NCI-H82 (cell line): ENCODE results near the gene CFAP70.

Experiments used
- DNase-seq: peaks from one replicate; lab custom pipeline; 2025; lab: John Stamatoyannopoulos, UW

CFAP70 gene

DNA sequence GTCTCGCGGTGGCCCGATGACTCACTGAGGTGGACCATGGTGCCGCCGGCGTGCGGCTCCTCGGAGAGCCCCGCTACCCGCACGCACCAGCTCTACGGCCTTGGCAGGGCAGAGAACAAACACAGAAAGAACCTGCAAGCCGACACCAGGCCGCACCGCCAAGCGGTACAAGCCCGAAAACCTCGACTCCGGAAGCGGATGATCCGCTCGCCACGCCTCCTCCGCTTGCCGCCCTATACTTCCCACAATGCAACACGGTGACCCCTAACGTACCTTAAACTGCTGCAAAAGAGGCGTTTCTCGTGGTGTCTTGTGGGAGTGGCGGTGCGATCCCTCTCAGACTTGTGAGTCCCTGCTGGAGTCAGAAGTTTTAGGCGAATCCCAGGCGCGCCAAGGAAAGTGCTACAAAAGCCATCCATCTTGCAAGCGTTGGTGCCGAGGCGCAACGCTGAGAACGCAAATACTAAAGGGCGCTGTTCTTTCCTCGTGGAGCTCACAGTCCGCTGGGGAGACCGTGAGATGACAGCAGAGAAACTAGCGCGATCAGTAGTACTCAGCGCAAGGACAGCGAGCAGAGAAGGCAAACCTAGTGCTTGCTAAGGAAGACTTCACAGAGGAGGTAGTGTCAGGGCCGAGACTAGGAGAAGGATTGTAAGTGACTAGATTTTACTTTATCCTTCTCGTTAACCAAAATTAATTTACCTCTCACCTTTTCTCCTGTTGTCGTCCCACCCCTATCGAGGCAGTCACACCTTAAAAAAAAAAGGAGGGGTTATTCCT is 106.0 kb downstream of the CFAP70 start, which contains the start of gene MRPS16:
Gene MRPS16 (minus strand): TSS at position 200 of the 780 bp plus-strand sequence. CDS start 162 bp downstream, at position 38.
- peak; percentile 96 for DNase-seq

DNA sequence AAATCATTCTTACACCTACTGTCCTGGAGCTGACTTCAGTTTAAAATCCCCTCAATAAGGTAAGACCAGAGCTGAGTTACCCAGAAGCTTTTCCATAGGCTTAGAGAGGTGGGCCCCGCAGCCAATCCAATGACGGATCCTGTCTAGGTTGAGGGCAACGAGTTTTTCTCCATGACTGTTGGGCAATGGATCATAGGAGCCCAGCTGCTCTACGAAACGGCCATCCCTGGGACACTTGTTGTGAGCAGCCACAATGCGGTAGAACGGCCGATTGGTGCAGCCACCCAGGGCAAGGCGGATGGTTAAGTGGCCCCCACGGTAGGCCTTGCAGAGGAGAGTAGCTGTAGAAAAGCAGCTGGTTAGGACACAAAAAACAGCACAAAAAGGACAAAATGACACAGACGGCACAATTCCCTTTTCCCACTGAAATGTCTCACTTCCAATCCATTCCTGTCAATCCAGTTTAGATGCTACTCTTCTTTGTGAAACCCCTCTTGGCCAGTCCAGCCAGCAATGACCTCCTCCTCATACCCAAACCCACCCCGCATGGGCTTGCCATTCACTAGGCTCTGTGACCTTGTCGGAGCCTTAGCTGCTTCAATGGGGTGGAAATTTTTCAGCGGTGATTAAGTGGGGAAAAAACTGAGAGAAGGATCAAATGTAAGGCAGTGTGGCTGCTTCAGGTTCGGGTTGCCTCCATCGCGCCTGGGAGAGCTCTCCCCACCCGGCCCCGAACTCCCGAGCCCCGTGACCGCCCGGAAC is 106.8 kb downstream of the CFAP70 start:
- DNase-seq = peak; percentile 54

DNA sequence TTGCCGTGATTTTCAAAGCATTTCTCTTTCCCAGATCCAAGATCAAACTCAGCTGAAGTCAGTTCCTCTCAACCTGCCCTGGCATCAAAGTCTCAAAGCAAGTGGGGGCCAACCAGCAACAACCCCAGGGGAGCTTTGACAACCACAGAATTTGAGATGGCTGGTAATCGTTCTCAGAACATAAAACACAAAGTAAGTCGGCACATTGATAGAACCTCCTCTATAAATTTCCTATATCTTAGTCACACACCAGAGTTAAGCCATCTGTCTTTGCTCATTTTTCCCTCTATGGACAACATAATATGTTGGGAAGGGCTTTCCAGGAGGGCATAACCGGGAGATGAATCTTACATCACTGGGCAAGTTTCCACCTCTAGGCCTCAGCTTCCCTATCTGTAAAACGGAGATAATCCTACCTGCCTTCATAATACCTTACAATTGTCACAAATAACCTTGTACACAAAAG is 110.4 kb downstream of the CFAP70 start:
- no peak for DNase-seq

DNA sequence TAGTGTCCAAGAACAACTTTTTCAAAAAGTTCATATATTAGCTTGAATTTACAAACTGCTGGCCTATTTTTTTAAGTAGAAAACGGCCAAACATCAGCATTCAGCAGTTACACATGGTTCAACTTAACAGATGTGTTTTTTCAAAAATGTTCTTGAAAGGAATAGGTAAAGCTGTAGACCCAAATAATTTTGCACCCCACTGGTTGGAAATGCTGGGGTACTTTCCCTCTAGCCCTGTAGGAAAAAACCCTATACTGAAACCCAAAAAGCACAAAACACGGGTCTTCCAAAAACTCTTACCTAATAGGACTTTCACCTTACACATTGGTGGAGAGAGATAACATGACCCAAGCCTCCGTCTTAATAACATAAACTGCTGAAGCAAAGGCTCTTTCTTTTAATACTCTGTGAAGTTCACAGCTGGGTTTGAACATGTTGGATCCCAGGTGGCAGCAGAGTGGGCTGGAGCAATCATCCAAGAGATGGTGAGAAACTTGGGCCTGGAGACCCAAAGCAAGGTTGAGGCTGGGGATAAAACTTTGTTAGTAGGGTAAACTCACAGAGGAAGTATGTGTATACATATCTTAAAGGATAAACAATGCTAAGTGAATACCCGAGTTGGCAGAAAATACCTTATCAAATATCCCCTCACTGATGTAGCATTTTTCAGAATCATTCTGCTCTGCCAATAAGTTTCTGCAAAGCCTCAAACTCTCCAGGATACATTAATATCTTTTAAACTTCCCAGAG is 111.0 kb downstream of the CFAP70 start:
- DNase-seq = peak; percentile 34

DNA sequence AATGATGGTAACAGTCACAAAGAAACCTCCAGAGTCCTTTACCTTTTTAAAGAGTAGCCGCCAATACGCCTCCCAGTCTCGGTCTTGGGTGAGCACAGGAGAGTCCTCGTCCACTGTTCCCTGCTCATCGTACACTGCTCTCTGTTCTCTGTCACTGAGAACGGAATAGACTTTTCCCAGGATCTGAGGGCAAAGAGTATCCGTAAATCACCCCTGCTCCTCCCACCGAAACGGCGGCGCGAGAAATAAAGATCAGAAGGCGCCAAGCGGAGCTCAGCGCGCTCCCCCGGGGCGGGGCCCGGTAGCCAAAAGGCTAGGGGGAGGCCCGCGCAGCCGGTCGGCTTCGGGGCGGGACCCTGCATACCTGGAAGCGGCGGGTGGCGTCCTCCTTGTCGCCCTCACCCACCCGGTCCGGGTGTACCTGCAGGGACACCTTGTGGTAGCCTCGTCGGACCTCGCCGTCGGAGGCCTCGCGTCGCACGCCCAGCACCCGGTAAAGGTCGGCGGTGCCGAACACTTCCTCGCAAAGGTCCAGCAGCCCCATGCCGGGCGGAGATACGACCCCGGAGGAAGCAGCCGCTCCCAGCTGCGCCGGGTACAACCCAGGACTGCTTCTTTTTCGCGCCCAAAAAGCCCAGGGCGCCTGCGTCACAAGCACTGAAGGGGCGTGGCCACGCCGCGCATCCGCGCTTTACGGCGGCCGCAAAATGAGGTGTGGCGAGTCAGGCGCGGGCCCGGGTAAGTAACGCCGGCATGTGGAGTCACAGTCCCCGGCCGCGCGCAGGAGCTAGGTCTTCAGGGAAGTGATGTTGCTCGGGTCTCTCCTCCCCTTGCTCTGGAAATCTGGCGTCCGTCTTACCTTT is 111.8 kb downstream of the CFAP70 start, which contains the start of gene DNAJC9:
Gene DNAJC9 (minus strand): TSS at position 610 of the 863 bp plus-strand sequence. CDS start 66 bp downstream, at position 544.
- DNase-seq = peak; percentile 94

DNA sequence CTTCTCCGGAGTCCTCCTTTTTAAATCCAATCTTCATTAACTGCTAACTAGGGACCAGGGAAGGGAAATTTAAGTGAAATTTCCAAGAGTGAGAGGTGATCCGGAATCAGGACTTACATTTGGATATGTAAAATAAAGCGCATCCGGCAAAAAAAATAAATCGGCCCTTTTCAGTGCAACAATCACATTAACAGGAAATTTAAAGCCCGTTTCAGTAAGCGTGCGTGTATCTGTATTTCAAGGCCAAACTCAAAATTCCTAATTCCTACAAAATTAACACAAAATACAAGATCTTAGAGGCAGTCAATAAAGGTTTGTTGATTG is 112.4 kb downstream of the CFAP70 start:
- no peak for DNase-seq

DNA sequence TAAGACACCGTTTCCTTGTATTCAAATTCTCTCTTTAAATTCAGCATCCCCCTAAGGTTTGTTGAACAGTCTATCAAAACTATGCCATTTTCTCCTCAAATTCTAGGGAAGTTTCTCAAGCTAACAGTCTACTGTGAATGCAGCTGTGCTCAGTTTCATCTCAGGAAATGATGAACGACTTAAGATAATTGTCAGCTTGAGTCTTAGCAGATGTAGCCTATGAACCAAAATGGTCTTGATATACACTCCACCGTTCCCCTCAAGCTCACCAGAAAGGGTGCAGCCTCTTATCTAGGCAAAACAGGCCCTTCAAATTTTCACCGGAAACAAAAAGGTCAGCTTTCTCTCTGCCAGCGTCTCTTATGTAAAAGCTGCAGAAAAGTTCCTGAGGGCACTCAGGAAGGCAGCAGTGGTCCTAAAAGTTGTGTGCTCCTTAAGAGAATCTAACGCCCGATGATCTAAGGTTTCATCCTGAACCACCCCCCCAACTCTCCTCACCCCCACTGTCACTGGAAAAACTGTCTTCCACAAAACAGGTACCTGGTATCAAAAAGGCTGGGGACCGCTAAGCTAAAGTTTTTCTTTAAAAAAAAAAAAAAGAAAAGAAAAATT is 113.7 kb downstream of the CFAP70 start:
- DNase-seq = no peak

DNA sequence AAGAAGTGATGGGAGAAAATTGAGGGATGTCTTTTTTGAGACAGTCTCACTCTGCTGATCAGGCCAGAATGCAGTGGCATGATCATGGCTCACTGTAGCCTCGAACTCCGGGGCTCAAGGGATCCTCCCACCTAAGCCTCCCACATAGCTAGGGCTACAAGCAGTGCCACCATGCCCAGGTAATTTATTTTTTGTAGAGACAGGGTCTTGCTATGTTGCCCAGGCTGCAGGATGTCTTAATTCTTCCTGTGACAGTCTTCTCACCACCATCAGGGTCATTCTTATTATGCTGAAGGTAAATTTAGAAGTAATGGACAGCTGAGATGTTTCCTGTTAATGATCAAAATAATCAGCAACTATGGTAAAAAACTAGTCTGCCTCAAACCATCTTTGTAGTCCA is 118.8 kb downstream of the CFAP70 start:
- DNase-seq = no peak

DNA sequence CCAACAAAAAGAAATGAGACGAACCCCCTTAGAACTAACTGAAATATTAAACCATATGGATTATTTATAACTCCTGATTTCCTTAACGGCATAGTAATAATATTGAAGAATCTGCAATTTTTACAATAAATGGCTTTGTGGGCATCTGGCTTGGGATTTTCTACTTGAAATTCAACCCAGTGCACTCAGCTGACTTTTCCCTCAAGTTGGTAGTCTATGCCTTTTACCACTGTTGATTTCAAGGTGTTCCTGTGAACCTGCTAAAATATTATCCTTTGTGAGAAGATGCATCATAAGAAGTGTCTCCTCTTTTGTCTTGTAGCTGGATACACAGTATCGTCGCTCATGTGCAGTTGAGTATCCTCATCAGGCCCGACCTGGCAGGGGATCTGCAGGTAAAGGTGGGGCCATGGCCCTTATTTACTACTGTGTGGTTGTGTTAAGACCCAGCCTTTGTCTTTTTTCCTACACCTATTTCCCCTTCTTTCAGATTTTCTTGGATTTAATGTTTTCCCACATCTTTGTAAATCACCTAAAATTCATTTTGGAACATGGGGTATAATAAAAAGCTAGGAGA is 119.6 kb downstream of the CFAP70 start:
- no peak for DNase-seq

DNA sequence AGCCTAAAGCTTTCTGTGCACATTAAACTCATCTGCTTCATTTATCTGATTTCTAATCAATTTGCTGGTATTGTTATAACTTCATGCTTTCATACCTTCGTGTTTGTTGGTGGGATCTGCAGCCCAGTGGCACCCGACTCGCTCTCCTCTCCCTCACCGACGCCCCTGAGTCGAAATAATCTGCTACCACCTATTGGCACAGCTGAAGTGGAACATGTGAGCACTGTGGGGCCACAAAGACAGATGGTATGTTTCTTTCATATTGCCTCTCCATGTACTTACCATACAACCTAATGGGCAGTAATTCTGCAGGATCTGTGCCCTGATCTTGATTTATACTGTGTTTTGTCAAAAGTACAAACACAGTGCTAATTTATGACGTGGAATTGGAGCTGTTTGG is 124.0 kb downstream of the CFAP70 start:
- DNase-seq = peak; percentile 11

DNA sequence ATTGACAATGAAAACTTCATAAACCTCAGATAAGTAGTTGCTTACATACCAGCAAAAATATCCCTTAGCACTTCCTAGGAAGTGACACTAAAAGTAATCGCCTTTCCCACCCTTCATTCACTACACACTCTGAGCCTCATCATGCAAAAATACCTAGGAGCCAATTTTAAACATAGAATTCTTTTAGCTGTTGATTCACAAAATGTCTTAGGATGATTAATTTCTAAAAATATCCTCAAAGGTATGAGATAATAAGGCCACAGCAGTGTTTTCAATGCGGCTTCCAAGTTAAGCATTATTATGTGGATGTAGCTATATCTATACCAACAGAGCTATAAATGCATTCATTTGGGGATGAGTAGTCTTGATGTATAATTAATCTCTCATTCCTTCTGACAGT is 124.8 kb downstream of the CFAP70 start:
- no peak for DNase-seq

DNA sequence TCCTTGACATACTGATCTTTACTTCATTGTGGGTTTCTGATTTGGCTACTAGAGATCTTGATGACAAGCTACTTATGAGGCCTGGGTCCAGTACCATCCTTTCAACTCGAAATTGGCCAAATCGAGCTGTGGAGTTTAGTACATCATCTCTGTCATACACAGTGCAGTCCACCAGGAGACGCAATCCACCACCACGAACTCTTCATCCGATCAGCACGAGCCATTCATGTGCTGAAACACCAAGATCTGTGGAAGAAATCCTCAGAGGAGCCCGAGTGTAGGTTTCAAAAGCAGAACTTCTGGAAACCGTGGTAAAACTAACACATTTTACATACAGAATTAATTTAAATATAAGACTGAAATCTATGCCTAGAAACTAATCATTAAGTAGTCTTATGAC is 125.8 kb downstream of the CFAP70 start:
- DNase-seq = peak; percentile 4

DNA sequence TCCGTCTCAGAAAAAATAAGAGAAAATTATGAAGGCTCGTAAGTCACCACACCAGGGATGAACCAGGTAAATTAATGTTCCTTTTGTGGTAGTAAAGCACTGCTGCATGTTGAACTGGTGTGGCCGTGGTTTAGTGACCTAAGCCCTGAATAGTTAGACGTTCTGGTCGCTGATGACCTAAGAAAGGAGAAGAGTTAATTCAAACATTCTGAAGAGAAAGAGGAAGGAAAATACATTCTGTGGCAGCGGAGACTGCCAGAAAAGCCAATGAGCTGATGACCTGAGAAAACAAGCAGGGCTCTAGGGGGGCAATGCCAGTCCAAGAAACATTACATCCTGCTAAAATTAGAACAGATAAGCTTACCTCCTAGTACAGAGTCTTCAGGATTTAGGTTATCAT is 129.1 kb downstream of the CFAP70 start:
- DNase-seq = no peak

DNA sequence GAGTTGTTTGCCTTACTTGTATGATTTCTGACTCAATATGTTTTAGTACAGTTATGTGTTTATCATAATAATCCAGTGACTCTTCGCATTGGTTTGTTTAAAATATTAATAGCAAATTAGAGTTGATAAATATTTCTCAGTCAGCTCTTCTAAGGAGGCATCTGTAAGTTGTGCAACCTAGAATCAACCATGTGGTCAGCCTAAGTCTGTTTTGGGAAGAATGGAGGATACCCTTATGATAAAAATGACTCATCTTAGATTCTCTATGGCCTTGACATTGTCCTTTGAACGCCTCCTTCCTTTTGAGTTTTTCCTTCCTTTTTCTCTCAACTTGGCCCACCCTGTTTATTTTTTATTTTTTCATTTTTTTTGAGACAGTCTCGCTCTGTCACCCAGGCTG is 130.4 kb downstream of the CFAP70 start:
- no peak for DNase-seq

DNA sequence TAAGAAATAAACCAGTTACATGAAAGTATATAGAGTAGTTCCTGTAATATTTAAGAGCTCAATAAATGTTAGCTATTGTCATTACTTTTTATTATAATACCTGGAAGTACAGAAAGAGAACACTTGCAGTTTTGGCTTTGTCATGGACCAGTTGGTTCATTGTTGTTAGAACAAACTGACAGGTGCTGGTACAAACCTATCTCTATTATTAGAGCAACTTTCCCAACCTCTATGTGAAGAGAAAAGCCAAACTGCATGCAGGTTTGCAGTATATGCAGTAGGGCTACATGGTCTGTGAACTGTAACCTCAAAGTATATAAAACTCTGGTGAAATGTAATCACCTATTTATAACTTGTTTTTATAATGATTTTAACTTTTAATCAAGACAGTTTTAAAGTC is 132.0 kb downstream of the CFAP70 start:
- DNase-seq = no peak

DNA sequence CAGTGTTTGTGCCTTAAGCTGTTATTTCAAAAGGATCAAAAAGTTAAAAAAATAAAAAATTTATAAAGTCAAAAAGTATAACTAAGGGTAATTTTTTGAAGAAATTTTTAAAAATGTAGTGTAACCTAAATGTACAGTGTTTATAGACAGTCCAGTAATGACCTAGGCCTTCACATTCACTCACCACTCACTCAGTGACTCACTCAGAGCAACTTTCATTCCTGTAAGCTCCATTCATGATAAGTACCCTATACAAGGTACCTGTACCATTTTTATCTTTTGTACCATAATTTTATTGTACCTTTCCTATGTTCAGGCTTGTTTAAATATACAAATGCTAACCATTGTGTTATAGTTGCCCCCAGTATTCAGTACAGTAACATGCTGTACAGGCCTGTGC is 133.1 kb downstream of the CFAP70 start:
- DNase-seq = no peak

DNA sequence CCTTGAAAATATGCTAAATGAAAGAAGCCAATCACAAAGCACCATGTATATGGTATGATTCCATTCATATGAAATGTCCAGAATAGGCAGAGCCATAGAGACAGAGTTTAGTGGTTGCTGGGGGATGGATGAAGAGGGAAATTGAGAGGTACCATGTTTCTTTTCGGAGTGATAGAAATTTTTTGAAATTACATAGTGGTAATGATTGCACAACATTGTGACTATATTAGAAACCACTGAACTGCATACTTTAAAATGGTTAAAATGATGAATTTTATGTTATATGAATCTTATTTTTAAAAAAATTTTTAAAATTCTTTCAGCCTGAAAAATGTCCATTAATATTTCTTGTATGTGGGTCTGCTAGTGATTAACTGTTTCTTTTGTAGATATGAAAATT is 137.7 kb downstream of the CFAP70 start:
- no peak for DNase-seq

DNA sequence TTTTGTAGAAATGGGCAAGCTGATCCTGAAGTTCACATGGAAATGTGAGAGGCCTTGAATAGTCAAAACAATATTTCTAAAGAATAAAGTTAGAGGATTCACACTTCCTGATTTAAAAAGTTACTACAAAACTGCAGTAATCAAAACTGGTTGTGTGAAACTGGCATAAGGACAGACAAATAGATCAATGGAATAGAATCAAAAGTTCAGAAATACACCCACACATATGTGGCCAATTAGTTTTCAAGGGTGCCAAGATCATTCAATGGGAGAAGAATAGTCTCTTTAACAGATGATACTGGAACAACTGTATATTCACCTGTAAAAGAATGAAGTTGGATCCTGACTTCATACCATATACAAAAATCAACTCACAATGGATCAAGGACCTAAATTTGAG is 139.3 kb downstream of the CFAP70 start:
- DNase-seq = no peak

DNA sequence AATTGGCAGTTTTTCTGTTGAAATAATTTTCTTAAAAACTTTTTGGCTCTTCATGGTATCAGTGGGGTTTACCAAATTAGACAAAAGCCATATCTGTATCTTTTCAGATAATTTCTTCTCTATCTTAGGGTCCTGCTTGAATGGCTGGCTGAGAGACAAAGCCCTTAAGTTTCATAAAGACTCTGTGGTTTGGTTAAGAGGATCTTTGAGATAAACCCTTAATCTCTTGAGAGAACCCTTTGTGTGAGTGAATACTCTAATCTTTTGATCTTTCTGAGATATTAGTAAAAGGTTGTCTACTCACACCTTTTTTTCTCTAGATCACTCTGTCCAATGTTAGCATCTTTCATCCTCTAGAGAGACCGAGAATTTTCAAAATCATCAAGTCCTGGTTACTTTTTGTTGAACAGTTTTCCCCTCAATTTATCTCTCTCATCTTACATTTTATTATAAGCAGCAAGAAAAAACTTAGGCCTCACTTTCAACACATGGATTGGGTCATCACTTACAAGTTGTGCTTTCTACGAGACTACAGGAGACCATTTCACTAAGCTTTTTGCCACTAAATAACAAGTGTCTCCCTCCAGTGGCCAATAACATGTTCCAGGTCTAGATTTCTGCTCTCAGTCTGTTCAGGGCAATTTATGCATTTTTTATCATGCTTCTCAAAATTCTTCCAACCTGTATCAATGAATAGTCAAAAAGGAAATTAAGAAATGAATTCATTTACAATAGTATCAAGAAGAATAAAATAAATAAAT is 140.1 kb downstream of the CFAP70 start:
- peak; percentile 77 for DNase-seq

DNA sequence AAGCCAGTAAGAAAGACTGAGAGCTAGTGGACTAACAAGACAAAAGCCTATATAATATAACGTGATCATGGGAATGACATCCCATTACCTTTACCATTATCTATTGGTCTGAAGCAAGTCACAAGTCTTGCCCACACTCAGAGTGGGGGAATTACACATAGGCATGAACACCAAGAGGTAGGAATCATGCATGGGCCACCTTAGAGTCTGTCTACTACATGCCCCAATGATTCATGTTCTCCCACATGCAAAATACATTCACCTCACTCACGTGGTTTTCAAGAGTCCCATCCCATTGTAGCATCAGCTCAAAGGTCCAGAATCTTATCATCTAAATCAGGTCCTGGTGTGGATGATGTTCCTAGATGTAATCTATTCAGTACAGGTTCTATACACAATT is 141.0 kb downstream of the CFAP70 start:
- DNase-seq = no peak
